NCI-H226 (cell line): Measurements from ENCODE around the gene IPO13.

Experiments used
- DNase-seq: peaks from one replicate; pipeline ENCODE4 v3.0.0-alpha.2; 2015

IPO13 gene

DNA sequence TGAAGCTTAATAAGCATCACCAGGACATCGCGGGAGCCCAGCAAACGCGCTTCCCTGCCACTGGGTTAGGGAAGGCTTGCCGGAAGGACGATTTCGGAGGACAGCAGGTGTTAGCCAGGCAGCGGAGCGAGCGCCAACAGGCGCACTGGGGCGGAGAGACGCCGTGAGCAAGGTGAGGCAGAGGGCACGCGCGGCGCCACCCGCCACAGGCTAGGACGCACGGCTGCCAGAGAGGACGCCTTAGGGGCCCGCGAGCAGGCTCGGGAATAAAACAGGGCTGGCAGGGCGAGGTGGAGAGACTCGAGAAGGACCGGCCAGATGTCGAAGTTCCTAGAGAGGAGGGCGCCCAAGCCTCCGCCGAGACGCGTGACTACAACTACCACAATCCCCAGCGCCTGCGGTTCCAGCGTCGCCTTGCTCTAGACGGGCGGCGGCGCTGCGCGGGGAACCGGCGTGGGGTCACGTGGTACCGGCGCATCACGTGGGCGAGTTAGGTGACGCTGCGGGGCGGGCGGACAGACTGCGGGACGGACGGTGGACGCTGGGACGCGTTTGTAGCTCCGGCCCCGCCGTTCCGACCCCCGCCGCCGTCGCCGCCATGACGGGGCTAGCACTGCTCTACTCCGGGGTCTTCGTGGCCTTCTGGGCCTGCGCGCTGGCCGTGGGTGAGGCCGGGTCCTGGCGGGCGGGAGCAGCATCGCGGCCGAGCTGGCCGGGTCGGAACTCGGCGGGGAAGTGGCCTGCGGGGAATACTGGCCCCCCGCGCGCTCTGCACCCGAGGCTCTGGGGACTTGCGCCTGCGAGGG lies 27.9 kb downstream of the IPO13 start, which contains the start of gene ATP6V0B:
TSS of gene ATP6V0B (plus strand) at position 518 of the 806 bp plus-strand sequence. CDS start at position 599, 81 bp downstream.
- peak; percentile 95 for DNase-seq

GRCh38 chr1:43975249-43975961 lies 28.7 kb downstream of the IPO13 start:
- no peak for DNase-seq

DNA sequence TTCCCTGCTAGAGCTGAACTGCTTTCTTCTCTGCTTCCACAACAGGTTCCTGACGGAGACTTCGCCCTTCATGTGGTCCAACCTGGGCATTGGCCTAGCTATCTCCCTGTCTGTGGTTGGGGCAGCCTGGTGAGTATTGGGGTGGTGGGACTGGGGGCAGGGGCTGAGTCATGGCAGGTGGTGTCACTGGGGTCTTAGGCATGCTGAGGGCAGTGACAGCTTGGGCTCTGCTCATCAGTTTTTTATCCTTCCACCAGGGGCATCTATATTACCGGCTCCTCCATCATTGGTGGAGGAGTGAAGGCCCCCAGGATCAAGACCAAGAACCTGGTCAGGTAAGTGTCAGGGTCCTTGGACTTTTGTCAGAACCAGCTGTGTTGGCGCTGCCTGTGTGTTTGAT lies 29.3 kb downstream of the IPO13 start:
- DNase-seq = no peak

DNA sequence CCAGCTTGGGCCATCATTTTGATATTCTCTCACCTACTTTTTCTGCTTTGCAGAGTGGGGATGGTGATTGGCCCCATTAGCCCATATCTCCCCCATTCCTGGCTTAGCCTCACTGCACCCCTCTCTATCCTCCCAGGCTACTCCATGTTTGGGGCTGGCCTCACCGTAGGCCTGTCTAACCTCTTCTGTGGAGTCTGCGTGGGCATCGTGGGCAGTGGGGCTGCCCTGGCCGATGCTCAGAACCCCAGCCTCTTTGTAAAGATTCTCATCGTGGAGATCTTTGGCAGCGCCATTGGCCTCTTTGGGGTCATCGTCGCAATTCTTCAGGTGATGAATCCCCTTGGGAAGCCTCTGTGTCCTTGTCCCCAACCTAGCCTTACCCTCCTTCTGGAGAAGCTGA lies 30.1 kb downstream of the IPO13 start:
- no peak for DNase-seq

DNA sequence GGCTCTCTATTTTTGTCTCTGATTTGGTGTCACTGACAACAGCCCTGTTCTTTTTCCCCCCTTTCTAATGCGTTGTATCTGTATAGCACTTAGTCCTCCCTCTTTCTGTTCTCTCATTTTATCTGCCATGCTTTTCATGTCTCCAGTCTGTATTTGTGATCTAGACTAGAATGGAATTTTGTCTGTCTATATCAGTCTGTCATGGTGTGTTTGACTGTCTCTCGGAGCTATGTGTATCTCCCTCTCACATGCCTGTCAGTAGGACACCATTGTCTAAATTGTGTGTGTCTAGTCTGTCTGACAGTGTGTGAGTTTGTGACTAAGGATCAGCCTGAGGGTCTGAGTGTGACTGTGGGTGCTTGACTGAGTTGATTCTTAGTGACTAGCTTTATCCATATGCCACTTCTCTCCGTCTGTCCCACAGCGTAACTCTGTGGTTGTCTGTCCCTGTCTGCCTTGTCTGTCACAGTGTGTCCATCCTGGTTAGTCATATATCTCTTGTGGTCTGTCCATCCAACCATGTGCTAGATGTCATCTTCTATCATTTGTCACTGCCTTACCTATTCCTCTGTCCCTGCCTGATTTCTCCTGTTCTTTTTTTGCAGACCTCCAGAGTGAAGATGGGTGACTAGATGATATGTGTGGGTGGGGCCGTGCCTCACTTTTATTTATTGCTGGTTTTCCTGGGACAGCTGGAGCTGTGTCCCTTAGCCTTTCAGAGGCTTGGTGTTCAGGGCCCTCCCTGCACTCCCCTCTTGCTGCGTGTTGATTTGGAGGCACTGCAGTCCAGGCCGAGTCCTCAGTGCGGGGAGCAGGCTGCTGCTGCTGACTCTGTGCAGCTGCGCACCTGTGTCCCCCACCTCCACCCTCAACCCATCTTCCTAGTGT lies 30.9 kb downstream of the IPO13 start:
- no peak for DNase-seq

GRCh38 chr1:43978264-43978550 lies 31.5 kb downstream of the IPO13 start:
- DNase-seq = no peak

DNA sequence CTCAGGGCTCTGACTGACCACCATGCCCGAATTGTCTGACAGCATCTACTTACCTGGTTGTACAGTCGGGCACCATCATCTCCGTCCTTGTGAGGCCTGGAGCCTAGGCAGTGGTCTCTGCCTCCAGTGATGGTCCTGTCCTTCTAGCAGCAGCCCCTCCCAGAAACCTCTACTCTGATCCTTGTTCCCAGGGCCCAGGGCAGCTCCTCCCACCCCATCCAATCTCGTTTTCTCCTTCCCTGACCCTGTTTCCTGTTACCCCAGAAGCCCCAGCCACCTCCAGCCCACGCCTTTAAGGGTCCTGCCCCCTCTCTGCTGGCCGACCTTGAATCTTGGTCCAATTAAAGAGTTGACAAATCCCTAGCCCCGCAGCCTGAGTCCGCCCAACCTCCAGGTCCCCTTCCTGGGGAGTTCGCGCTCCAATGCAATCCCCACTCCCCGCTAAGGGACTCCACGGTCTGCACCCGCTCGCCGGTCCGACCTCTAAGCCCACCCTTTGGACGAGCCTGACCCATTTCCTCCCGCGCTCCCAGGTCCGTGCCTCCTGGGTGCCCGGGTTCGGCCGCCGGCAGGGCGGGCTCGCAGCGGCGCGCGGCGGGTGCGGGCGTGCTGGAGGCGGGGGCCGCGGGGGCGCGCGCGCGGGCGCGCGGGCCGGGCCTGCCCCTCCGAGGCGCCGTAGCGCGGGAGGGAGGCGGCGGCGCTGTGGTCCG lies 32.0 kb downstream of the IPO13 start, which contains the start of gene B4GALT2:
TSS of gene B4GALT2 (plus strand) at position 660 of the 710 bp plus-strand sequence. CDS start 1,951 bp downstream, outside the sequence.
- peak; percentile 36 for DNase-seq

DNA sequence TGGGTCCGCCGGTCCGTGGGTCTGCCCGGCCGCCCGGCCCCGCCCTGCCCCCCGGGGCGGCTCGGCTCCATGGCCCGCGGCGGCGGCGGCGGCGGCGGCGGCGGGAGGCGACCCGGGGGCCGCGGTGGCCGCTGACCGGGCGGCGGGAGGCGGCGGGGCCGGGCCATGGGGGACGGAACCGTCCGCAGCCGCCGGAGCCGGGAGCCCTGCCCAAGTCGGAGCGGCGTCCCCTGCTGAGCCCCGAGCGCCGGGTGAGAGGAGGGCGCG lies 32.4 kb downstream of the IPO13 start:
- DNase-seq = no peak

- peak; percentile 64 for DNase-seq
Observed at GRCh38 chr1:43979528-43980254, 32.9 kb downstream of the IPO13 start.

DNA sequence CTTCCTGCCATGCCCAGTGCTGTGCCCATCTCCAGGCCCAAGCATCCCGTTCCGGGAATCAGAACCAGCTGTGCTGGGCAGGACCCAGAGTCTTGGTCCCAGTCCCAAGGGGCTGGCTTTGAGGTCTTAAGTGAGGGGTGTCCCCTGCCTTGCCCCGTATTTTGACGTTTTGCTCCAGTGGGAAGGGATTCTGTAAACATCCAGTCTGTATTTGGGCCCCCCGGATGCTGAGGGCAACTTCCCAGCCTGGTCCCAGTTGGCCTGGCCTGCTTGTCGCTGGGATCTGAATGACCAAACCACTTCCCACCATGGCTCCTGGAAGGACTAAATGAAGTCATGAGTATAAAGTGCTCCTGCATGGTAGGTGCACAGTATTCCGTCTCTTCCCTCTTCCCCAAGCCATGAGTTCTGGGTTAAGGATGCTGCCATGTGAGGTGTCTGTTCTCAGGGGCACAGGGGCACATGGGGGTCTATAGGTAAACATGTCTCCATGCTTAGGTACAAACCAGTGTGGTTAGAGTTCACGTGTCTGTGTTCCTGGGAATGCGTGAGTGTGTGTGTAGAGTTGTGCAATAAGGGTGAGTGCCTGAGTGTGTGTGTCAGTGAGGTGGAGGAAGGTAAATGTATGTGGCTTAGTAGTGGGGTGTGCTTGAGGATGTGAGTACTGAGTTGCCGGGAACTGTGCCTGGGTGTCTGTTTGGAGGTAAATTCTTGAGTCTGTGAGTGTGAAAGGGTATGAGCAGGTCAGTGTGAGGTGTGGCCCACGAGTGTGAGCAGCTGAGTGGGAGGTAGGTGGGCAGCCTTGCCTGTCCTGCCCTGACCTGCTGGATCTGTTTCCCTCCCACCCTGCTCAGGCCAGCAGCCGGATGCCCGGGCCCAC lies 33.7 kb downstream of the IPO13 start:
- peak; percentile 13 for DNase-seq

DNA sequence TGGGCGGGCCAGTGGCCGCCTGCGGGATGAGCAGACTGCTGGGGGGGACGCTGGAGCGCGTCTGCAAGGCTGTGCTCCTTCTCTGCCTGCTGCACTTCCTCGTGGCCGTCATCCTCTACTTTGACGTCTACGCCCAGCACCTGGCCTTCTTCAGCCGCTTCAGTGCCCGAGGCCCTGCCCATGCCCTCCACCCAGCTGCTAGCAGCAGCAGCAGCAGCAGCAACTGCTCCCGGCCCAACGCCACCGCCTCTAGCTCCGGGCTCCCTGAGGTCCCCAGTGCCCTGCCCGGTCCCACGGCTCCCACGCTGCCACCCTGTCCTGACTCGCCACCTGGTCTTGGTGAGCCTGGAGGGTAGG lies 34.4 kb downstream of the IPO13 start:
- no peak for DNase-seq

DNA sequence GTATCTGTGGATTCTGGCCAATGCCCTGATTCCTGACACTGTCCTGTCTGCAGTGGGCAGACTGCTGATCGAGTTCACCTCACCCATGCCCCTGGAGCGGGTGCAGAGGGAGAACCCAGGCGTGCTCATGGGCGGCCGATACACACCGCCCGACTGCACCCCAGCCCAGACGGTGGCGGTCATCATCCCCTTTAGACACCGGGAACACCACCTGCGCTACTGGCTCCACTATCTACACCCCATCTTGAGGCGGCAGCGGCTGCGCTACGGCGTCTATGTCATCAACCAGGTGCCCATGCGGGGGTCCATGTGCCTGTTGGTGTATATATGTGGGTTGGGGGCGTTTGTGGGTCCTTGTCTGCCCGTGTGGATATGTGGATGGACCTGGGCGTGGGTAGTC lies 34.9 kb downstream of the IPO13 start:
- DNase-seq = no peak

- DNase-seq = no peak
Observed at GRCh38 chr1:43982241-43982640, 35.5 kb downstream of the IPO13 start.

DNA sequence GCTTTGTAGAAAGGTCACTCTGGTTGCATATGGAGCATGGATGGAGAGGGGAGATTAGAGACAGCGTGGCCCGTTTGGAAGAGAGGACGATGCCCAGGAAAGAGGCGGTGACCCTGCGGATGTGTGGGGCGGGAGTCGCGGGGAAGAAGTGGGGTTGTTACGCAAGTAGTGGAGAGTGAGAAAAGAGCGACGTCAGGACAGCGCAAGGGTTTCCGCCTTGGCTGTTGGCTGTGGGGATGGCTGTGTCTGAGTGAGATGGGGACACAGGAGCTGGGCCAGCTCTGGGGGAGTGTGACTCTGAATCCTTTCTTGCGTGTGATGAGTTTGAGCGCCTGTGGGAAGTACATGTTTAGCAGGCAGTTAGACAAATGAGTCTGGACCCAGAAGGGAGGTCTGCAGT lies 36.1 kb downstream of the IPO13 start:
- no peak for DNase-seq

DNA sequence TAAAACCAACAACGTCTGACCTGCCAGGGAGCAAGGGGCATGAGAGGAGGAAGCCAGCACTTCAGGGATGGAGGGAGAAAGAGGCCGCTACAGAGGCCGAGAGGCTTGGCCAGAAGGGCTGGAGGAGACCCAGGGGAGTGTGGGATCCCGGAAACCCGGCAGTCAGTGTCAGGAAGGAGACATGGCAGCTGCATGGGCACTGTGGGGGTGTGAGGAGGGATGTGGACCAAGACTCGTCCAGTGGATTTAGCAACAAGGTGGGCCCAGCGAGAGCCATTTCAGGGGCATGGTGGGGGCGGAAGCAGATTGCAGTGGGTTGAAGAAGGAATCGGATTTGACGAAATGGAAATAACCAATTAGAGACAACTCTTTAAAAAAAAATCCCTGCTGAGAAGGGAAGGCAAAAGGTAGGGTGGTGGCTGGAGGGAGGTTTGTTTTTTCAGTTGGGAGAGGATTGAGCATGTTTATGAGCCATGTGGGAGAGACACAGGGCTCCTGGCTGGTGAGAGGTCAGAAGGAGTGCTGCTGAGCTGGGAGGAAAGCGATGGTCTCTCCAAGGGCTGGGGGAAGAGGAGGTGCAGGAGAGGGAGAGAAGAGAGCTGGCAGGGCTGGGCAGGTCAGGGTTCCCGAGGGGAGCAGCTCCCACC lies 36.6 kb downstream of the IPO13 start:
- DNase-seq = no peak

DNA sequence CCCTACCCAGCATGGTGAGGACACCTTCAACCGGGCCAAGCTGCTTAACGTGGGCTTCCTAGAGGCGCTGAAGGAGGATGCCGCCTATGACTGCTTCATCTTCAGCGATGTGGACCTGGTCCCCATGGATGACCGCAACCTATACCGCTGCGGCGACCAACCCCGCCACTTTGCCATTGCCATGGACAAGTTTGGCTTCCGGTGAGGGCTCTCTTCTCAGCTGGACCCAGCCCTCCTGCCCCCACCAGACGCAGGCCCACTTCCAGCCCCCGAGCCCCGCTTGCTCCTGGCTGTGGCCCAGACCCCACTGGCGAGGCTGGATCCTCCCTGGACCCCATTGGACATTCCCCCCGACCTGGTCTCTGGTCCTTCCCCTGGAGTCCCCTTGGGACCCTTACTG lies 38.1 kb downstream of the IPO13 start:
- no peak for DNase-seq

- DNase-seq = peak; percentile 79
Observed at GRCh38 chr1:43985984-43986595, 39.3 kb downstream of the IPO13 start.

GRCh38 chr1:43986712-43987111 lies 40.0 kb downstream of the IPO13 start:
- DNase-seq = peak; percentile 54

GRCh38 chr1:43987159-43987902 lies 40.6 kb downstream of the IPO13 start:
- DNase-seq = no peak
